Left renal cortex interstitium (tissue), 4 donors: ENCODE results near the gene ENAH. TPM values are rescaled to one million over a fixed set of nuclear protein-coding genes. Genes with fewer than 3 reads are reported as not detected.

ENCODE experiments used
- DNase-seq, 4 donors: peaks; one replicate each; pipeline ENCODE4 v3.0.0-alpha.2; 2013; ENCODE audit warnings: low read depth in 4 of 4, low spot score in 2 of 4, missing footprints in 1 of 4
- polyA plus RNA-seq, 4 donors: library from polyadenylated mRNA; unstranded; fragments of 120-200 nt; gene quantifications; one replicate each; pipeline ENCODE4 v1.2.1, GENCODE V29; 2013; ENCODE audit not compliant: insufficient read length in 4 of 4

The ENAH gene
- polyA plus RNA-seq, 4 donors = 97.9 to 114 (median 105) TPM

GRCh38 chr1:225573216-225573615 lies 79.7 kb downstream of the ENAH start:
- DNase-seq = no peak

DNA sequence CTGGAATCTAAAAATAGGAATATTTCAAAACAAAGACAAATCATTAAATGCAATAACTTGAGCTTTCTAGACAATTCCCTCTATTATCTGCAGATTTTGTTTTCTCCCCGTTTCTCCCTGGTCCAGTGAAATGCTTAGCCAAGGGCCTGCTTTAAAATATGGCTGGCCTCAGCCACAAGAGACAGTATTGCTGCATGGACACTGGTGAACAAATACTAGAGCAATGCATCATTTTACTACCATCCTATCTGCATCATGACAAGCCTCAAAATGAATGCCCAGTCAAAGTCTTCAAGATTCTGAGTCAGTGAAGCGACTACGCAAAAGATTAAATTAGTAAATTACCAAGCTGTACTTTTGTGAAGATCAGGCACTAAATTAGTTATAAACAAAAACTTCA lies 80.5 kb downstream of the ENAH start:
- no peak for DNase-seq

DNA sequence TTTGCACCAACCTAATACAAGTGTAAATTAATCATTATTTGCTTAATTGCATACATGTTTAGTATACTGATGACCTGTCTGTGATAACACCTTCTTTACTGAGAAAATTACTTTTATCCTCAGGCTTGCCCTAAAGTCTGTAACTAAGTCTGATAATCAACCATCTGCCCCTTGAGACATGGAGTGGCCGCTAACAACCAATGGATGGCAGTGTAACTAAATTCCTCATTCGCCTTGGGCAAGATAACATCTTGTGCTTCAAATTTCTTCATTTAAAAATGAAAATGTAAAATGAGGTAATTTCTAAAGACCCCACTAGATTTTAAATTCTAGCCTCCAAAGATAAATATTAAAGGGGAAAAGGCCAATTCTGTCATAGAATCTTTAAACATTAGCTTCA lies 85.1 kb downstream of the ENAH start:
- no peak for DNase-seq

GRCh38 chr1:225565847-225566246 lies 87.1 kb downstream of the ENAH start:
- no peak for DNase-seq

- DNase-seq = no peak
Measured at GRCh38 chr1:225561675-225562074, 91.2 kb downstream of the ENAH start.

DNA sequence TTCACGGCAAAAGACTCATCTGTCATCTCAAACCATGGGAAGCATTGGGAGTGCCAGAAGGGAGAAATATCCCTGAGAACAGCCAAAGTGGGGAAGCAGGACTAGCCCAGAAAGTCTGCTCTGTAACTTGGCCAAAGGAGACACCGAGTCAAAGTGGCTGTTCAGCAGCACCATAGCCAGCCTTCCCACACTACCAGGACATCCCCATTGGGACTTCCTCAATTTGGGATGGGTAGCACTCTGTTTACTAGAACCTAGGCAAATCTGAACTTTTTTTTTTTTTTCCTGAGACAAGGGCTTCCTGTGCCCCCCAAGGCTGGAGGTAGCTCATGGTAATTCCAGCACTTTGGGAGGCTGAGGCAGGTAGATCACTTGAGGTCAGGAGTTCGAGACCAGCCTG lies 93.0 kb downstream of the ENAH start:
- DNase-seq = no peak

DNA sequence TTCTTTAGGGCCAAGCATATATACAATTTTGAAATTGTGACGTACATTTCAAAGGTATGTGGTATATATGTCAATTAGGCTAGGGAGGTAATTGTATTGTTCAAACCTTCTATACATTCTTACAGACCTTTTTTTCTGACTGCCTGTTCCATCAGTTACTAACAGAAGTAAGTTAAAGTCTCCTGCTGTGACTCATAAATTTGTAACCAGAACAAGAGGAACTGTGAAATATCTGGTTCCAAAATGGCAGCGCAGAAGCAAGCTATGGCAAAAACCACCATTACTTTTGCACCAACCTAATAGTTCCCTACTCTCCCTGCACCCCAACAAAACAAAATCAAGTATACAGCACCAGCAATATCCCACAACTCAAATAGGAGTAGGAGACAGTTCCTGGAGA lies 93.6 kb downstream of the ENAH start:
- no peak for DNase-seq

DNA sequence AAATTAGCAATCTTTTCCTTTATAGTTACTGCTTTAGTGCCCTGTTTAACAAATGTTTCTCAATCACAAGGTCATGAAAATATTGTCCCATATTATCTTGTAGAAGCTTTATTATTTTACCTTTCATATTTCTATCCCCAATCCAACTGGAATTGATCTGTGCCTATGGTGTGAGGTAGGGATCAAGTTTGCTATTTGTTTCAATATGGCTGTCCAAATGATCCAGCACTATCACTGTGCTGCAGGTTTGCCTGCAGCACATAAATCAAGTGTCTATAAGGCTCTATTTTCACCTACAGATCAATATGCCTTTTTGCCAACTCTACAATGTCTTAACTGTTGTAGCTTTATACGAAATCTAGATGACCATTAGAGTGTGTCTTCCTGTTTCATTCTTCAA lies 96.2 kb downstream of the ENAH start:
- DNase-seq = no peak

DNA sequence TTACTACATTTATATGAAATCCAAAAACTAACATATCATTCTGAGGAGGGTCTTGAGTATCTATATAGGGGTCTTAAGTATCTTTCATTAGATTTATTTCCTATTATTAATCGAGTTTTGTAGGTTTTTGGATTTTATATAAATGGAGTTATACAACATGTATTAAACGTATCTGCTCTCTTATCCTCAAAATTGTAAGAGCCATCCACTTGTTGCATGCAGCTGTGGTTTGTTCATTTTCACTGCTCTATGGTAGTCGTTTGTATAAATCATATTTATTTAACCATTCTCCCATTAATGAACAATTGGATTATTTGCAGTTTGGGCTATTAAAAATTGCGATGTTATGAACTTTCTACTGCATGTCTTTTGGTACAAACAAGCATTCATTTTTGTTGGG lies 97.1 kb downstream of the ENAH start:
- no peak for DNase-seq

DNA sequence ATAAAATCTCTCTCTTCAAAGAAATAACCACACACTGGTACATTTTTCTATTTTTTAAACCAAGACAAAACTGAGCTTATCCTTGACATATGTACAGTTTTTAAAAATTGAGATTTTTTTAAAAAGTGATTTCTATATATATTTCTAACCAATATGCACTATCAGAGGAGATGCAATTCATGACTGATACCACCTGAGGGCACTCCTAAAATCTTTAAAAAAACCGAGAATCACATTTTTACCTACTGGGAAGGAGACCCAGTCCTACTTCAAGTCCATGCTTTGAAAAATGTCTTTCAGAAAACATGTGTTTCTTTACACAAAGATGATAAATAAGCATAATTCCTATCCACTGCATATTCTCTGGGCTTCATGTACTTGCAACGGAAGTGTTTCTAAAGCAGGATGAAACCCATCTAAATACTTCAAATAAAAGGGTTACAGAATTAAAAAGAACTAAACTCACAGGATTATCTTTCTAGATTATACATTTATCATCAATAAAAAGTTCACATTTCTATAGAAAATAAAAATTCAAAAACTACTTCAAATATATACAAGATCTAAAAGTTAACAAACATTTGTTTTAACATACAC lies 98.6 kb downstream of the ENAH start:
- no peak for DNase-seq

DNA sequence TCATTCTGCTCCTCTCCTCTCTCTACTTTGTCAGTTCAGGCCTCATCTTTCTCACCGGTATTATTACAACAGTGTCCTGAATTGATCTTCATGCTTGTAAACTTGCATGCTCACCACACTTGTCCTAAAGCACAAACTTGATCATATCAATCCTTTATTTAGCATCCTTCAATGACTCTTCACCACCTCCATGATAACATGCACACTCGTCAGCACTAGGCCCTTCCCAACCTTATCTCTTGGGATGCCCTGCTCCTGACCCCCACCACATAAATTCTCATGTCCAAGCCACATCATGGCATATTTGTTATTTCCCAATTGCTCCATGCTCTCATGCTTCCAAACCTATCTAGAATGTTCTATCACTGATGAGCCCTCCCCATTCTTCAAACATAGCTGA lies 103.1 kb downstream of the ENAH start:
- no peak for DNase-seq

GRCh38 chr1:225548140-225548857 lies 104.6 kb downstream of the ENAH start:
- no peak for DNase-seq

DNA sequence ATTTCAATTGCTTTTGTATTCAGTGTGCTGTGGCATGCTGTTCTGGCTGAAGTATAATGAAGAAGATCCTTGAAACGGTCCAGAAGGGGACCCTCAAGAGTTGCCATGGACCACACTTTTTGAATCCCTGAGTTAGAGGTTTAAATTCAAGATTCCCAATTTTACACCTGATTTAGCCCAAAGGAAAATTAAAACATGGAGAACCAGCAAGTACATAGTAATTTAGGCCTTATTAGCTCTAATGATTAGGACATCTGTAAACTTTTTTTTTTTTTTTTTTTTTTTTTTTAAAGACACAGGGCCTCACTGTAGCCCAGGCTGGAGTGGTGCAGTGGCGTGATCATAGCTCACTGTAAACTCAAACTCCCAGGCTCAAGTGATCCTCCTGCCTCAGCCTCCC lies 107.3 kb downstream of the ENAH start:
- DNase-seq = no peak

DNA sequence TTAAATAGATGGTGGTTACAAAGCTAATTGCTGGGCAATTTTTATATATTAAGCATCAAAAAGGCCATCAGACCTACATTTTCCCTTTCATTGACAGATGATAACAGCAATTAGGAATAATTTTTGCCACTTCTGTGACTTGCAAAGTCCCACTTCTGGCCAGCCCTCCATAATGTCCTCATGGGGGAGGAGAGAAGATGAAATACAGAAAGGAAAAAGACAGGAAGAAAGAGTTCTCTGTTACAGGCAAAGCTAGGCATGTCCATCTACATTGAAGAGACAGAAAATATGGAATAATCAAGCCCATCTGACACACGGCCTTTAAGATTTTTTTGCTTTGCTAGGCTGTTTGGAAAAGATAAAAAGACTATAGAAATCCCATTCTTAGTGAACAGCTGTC lies 108.0 kb downstream of the ENAH start:
- no peak for DNase-seq

DNA sequence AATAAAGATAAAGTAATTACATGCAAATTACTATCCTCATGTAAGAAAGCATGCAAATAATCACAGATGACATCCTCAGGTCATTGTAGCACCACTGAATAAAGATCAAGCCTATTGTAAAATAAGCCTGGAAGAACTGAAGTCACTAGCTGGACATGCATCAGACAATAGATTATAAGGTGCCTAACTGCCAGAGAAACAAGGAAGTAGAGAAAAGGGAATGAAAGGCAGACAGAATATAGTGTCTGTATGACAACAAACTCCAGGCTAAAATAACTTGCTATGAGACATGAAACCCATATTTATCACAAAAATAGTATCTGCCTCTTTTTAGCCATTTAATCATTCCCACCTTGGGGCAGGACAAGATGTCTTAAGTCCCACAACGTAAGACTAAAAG lies 108.7 kb downstream of the ENAH start:
- no peak for DNase-seq

DNA sequence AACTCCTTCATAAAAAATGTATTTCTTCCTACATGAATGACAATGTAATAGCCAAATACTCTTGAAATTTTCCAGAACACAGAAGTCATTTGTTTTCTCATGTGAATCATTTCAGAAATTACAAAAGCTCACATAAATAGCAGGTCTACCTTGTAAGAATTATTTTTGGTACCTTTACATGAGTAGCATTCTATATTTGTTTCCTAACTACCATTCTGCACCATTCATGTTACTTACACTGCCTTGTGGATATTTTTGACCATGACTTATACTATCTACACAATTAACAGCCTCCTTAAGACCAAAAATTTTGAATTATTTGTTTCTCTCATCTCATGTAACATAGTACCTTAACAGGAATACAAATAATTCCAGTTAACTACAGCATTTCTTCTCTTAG lies 109.6 kb downstream of the ENAH start:
- no peak for DNase-seq

- DNase-seq = no peak
Measured at GRCh38 chr1:225541383-225541782, 111.5 kb downstream of the ENAH start.

GRCh38 chr1:225539575-225539974 lies 113.3 kb downstream of the ENAH start:
- no peak for DNase-seq

DNA sequence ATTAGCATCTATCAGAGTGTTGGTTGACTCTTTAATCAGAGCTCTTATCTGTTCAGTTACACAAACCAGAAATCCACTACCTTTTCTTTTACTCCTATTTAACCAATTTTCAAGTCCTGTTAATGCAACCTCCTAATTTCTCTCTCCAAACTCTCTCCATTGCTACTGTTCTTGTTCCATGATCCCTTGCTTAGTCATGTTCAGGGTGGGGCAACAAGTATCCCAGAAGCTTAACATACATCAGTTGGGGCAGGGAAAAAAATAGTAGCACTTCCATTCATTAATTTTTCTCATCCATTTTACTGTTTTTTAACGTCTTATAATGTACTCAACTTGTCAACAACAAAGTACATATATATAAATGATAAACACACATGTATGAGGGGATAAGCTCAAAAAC lies 113.9 kb downstream of the ENAH start:
- DNase-seq = no peak

GRCh38 chr1:225537554-225538251 lies 115.2 kb downstream of the ENAH start:
- DNase-seq = no peak

DNA sequence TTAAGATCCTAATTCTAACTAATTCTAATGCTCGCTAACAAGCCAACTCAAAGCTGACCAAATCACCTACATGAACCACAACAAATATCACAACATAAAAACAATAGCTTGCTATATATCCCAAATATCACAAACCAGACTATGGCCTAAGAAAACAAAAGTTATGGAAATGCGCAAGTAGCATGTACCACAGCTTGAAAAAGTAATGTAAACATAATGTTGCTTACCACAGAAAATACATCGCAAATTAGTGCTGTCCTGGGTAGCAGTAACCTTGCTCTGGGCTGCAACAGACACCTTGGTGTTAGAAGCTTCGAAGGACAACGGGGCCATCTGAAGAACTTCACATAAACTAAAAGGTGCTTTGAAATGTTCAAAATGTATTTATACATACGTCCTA lies 117.6 kb downstream of the ENAH start:
- DNase-seq = no peak

DNA sequence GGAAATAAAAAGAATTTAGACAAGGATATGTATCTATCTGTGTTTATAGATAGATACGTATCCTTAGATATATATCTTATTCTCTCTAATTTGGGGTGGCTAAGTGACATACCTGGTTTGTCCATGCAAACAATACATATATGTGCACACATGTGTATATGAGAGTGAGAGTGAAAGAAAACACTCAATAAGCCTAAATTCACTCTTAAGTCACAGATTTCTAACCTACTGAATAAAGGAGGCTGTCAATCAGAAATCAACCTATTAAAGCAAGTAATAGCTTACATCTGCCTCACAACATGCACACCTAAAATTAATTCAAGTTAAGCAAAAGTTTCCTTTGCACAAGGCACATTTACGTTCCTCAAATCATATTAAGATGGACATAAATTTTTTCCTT lies 118.2 kb downstream of the ENAH start:
- DNase-seq = no peak
